Hindlimb muscle (tissue), 1 donor: ENCODE data around the gene FBXO11. TPM values are rescaled to one million over a fixed set of nuclear protein-coding genes. Genes with fewer than 3 reads are reported as not detected.

Source experiments
- DNase-seq: peaks from one replicate; pipeline ENCODE4 v3.0.0-alpha.2; 2013
- polyA plus RNA-seq: library from polyadenylated mRNA; unstranded; fragments of 120-200 nt; gene quantifications from one replicate; pipeline ENCODE4 v1.2.1, GENCODE V29; 2013; ENCODE audit not compliant: insufficient read length

Gene FBXO11
- polyA plus RNA-seq, 1 donor = 46.0 TPM

DNA sequence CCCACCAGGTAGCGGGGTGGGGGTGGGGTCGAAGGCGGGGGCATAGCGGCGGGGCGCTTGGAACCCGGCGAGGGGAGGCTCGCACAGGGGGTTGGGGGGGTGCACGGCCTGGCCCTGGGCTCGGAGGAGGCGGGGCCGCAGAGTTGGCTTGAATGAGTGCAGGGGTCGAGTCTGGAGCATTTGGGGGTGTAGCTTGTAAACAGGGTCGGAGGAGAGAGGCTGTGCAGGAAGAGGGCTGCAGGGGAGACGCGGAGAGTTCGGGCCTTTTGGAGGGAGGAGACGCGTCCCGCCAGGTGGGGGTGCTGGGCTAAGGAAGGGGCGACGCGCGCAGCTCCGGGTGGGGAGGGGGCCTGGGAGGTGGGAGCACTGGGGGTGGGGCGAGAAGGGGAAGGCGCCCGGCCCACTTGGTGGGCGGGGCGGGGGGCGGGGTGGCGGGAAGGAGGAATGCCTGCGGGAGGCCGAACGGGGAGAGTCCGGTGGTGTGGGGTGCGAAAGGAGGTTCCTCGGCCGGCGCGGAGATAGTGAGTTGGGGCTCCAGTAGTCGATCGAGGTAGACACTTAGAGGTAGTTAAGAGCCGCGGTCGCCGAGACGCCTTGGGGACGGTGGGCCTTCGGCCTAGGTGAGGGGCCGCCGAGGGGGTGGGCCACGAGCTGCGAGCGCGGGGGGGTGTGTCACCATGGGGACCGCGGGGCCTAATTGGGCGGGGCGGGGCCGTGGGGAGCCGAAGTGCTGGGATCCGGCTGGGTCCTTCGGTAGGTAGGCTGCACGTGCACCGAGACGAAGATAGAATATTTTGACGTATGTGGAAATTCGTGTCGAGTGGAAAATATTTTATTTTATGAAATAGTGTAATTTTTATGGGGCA is 122.6 kb downstream of the FBXO11 start:
- DNase-seq = peak; percentile 80

DNA sequence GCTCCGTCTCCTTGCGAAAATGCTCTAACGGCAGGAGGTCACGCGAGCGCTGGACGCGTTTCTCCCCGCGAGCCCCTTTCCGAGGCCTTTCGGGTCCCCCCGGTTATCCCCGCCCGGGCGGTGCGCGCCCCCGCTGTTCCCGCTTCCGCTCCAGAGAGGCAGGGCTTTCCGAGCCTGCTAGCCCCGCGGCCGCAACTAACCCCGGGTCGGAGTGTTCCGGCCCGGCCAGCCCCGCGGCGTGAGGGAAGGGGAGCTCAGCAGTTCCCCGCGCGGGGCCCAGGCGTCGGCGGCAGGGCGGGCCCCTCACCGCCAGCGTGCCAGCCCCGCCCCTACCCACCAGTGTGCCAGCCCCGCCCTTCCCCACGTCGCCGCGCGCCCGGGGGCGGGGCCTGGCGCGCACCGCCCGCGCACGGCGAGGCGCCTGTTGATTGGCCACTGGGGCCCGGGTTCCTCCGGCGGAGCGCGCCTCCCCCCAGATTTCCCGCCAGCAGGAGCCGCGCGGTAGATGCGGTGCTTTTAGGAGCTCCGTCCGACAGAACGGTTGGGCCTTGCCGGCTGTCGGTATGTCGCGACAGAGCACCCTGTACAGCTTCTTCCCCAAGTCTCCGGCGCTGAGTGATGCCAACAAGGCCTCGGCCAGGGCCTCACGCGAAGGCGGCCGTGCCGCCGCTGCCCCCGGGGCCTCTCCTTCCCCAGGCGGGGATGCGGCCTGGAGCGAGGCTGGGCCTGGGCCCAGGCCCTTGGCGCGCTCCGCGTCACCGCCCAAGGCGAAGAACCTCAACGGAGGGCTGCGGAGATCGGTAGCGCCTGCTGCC is 123.4 kb downstream of the FBXO11 start, which contains the start of gene MSH6:
MSH6 (plus strand) TSS at position 475 of the 815 bp plus-strand sequence; CDS start at position 564, 89 bp downstream.
- DNase-seq = peak; percentile 95

- no peak for DNase-seq
Observed at GRCh38 chr2:47782381-47782670, 124.0 kb downstream of the FBXO11 start.

DNA sequence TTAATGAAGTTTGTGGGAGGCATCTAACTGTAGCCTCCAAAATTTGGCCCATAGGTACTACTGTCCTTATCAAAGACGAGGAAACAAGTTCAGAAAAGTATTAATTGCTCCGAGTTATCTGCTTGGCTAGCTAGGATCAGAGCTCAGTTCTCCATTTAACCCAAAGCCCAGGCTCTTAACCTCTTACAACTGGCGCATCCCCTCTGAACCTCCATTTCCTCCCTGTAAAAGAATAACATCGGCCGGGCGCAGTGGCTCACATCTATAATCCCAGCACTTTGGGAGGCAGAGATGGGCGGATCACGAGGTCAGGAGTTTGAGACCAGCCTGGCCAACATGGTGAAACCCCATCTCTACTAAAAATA is 126.9 kb downstream of the FBXO11 start:
- no peak for DNase-seq

DNA sequence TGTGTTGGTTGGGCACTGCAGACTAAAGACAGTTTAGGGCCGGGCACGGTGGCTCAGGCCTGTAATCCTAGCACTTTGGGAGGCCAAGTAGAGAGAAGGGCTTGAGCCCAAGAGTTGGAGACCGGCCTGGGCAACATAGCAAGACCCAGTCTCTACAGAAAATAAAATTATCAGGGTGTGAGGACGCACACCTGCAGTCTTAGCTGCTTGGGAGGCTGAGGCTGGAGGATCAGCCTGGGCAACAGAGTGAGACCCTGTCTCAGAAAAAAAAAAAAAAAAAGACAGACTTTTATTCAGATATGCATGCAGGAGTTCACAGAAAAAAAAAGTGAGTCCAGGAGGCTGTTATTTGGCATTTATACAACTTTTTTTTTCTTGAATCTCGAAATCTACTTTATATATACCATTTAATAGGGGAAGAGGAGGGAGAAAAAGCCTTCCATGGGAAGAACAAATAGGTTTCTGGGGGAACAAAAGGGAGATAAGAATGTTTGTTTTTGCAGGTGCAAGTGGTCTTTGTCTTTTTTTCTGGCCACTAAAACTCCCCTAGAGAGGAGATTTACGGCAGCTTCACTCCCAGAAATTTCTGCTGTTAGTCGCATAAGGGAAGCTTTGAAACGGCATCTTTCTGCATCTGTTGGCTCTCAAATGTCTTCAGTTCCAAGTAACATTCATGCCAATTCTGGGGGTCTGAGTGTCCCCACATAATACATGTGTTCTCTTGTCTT is 127.4 kb downstream of the FBXO11 start:
- no peak for DNase-seq

GRCh38 chr2:47777277-47777937 is 128.9 kb downstream of the FBXO11 start:
- no peak for DNase-seq

- DNase-seq = no peak
Observed at GRCh38 chr2:47774567-47774966, 131.7 kb downstream of the FBXO11 start.

DNA sequence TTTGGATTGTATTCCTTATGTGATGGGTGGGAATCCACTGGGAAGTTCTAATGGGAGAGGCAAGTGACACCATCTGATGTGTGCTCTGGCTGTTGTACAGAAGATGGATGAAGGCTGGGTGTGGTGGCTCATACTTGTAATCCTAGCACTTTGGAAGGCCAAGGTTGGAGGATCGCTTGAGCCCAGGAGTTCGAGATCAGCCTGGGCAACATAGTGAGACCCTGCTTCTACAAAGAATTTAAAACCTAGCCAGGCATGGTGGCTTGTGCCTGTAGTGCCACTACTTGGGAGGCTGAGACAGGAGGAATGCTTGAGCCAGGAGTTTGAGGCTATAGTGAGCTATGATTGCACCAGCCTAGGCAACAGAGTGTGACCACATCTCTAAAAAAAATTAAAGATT is 134.0 kb downstream of the FBXO11 start:
- DNase-seq = no peak

DNA sequence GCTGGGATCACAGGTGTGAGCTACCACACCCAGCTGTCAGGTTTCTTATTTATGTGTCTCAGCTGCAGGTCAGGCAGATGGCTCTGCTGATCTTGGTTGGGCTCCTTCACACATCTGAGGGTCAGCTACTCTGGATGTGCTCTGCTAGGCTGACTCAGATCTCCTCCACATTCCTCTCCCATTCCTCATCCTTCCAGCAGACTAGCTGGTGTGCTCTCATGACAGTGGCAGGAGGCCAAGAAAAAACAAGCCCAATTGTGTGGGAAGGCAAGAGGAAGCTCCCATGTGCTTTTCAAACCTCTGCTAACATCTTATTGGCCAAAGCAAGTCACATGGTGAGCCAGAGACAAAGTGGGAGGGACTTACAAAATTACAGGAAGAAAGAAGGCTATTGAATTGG is 135.1 kb downstream of the FBXO11 start:
- no peak for DNase-seq

- DNase-seq = no peak
Observed at GRCh38 chr2:47769318-47769717, 137.0 kb downstream of the FBXO11 start.

GRCh38 chr2:47767880-47768609 is 138.3 kb downstream of the FBXO11 start:
- DNase-seq = peak; percentile 48

DNA sequence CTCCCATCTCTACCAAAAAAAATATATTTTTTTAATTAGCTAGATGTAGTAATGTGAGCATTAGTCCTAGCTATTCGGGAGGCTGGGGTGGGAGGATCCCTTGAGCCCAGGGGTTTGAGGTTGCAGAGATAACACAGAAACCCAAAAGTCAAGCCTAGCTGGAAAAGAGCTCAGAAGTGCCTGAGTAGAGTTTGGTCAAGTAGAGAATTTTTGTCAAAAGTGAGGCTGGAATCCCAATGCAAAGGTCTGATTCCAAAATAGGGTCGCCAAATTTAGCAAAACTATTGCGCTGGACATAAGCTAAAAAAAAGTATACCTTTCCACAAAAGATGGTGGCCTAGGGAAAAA is 138.8 kb downstream of the FBXO11 start:
- no peak for DNase-seq

- no peak for DNase-seq
Observed at GRCh38 chr2:47751856-47752414, 154.4 kb downstream of the FBXO11 start.

DNA sequence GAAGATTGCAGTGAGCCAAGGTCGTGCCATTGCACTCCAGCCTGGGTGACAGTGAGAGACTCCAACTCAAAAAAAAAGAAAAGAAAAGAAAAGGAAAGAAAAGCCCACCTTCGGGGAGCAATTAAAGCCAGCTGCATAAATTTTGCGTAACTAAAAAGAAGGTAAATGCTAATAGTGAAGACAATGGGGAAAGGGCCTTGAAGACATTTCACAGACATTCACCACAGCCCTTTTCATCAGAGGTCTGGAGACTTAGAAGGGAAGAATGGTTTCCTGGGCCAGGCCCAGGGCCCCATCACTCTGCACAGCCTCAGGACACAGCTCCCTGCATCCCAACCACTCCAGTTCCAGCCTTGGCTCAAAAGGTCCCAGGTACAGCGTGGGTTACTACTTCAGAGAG is 158.4 kb downstream of the FBXO11 start:
- no peak for DNase-seq

DNA sequence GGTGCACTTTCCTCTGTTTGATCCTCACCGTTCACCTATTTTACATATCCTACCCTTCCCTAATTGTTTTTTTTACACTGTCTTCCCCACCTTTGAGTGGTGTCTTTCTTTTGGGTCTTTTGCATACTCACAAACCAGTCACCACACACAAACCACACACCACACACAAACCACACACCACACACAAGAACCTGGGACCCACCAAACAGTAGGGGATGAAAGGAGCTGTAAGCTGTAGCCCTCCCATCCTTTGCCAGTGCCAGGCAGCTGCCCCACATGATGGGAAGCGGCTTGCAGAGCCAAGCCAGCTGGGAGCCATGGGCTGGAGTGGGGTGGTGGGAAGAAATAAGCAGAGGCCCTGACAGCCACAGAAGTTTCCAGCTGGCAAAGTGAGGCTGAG is 162.2 kb downstream of the FBXO11 start:
- no peak for DNase-seq

- no peak for DNase-seq
Observed at GRCh38 chr2:47741637-47742036, 164.7 kb downstream of the FBXO11 start.

GRCh38 chr2:47741101-47741500 is 165.2 kb downstream of the FBXO11 start:
- no peak for DNase-seq
